Breast epithelium (tissue), 4 donors: ENCODE measurements around the gene ATRNL1. TPM values are rescaled to one million over a fixed set of nuclear protein-coding genes. Genes with fewer than 3 reads are reported as not detected.

Source experiments
- DNase-seq, 2 donors: peaks; one replicate each; pipeline ENCODE4 v3.0.0-alpha.2; 2019; ENCODE audit warnings: low spot score in 2 of 2
- H3K27ac ChIP-seq, 2 donors: fragments of 200-600 bp; sonication (generic) in 1 of 2; one replicate each; pipeline ENCODE4 v1.5.1; 2016 to 2019; ENCODE audit warnings: mild to moderate bottlenecking in 1 of 2
- H3K27me3 ChIP-seq, 2 donors: fragments of 200-600 bp; sonication (generic) in 1 of 2; one replicate each; pipeline versions ENCODE4 v1.5.1 to v1.6.0; 2017 to 2019; ENCODE audit warnings: control low read depth in 1 of 2, mild to moderate bottlenecking in 1 of 2
- H3K36me3 ChIP-seq: fragments of 200-600 bp; one replicate; pipeline ENCODE4 v1.5.1; 2019
- H3K4me1 ChIP-seq, 2 donors: fragments of 200-600 bp; sonication (generic); one replicate each; pipeline ENCODE4 v1.5.1; 2016 to 2019; ENCODE audit warnings: control low read depth in 1 of 2
- H3K4me3 ChIP-seq, 3 donors: fragments of 200-600 bp; sonication (generic); 1 replicate in 2 of 3; 2 replicates in 1 of 3; pipeline ENCODE4 v1.5.1; 2016 to 2019; ENCODE audit warnings: mild to moderate bottlenecking in 3 of 3, moderate library complexity in 2 of 3
- H3K9me3 ChIP-seq, 2 donors: fragments of 200-600 bp; sonication (generic) in 1 of 2; one replicate each; pipeline ENCODE4 v1.5.1; 2016 to 2019; ENCODE audit warnings: control low read depth in 1 of 2
- CTCF ChIP-seq, 3 donors: fragments of 450-650 bp; IDR thresholded peaks; one replicate each; pipeline ENCODE4 v1.5.1; 2016 to 2017; ENCODE audit warnings: antibody characterized with exemption in 3 of 3, mild to moderate bottlenecking in 3 of 3, moderate library complexity in 3 of 3
- POLR2A ChIP-seq: fragments of 450-650 bp; IDR thresholded peaks from one replicate; pipeline ENCODE4 v1.6.1; 2016; ENCODE audit warnings: antibody characterized with exemption, mild to moderate bottlenecking, moderate library complexity
- POLR2AphosphoS5 ChIP-seq, 3 donors: sonication (generic); formaldehyde crosslinking; IDR thresholded peaks; one replicate each; pipeline ENCODE4 v1.6.1; 2017; ENCODE audit warnings: antibody characterized with exemption in 3 of 3
- intact Hi-C: fragments of 100-400 bp; cut with DNase I; formaldehyde crosslinking; loops from one replicate; pipeline ENCODE4 v1.15.1; 2023; ENCODE audit warnings: low total_unique reads
- total RNA-seq, 3 donors: library from RNA; depleted of rRNA; stranded (reverse); fragments of >200 nt; gene quantifications; one replicate each; pipeline ENCODE4 v1.1.0, GENCODE V29; 2016

The ATRNL1 gene
- total RNA-seq, 3 donors from 2014 or later = 0.16 to 11.4 (median 2.9) TPM

DNA sequence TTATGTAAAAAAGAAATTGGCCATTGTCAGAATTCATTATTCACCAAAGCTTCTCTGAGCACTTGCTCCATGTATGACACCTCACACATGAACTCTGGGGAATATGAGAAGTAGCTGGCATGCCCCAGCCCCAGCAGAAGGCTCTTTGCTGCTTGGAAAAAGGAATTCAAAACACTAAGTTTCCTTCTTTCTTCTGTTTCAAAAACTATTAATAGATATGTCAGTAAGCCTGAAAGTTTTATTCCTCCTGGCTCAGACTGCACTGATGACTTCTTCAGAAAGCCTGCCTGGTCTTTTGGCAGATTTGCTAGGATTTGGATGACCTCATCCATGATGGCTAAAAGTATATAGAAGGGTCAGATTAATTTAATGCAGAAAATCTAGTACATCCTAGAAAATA is 668.9 kb downstream of the ATRNL1 start:
- H3K4me3 ChIP-seq = no peak overlapping the region
- intact Hi-C loops = no loop called here
- H3K9me3 ChIP-seq = no peaks in the 10 kb centered on the region
- DNase-seq = no peak
- H3K27me3 ChIP-seq = no peaks in the 10 kb centered on the region
- no peaks in the 10 kb centered on the region for H3K4me1 ChIP-seq
- no peaks in the 10 kb centered on the region for H3K36me3 ChIP-seq
- no peak overlapping the region for H3K27ac ChIP-seq
- no peak for TF ChIP-seq CTCF (IDR thresholded peaks at IDR 0.05)
- TF ChIP-seq POLR2A = no peak
- no peak for TF ChIP-seq POLR2AphosphoS5 (IDR thresholded peaks at IDR 0.05)

DNA sequence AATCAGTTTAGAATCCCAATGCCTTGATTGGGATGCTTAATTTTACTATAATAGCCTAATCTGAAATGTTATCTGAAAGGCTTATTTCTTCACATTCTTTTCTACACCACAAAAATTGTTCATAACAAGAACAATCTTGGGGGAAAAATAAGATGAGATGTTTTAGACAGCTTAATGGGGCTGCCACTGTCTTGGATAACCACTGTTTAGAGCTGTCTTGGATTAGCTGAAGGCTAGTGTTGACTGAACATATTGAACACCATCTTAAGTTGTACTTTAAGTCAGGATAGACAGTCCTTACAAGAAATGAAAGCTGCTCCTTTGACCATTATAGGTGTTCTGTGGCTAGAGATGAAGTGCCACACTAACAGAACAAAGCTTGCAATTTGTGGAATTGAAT is 678.6 kb downstream of the ATRNL1 start:
- H3K4me3 ChIP-seq = no peak overlapping the region
- no peak overlapping the region for H3K27ac ChIP-seq
- H3K27me3 ChIP-seq = no peaks in the 10 kb centered on the region
- no peak for DNase-seq
- intact Hi-C loops = no loop called here
- H3K4me1 ChIP-seq = no peaks in the 10 kb centered on the region
- TF ChIP-seq CTCF (IDR thresholded peaks at IDR 0.05) (no peak), POLR2A (no peak), POLR2AphosphoS5 (IDR thresholded peaks at IDR 0.05) (no peak)
- no peaks in the 10 kb centered on the region for H3K9me3 ChIP-seq
- H3K36me3 ChIP-seq = no peaks in the 10 kb centered on the region

- no peak overlapping the region for H3K4me3 ChIP-seq
- no peaks in the 10 kb centered on the region for H3K4me1 ChIP-seq
- intact Hi-C loops = no loop called here
- TF ChIP-seq POLR2AphosphoS5 (IDR thresholded peaks at IDR 0.05) = no peak
- no peak for TF ChIP-seq CTCF (IDR thresholded peaks at IDR 0.05)
- TF ChIP-seq POLR2A = no peak
- no peaks in the 10 kb centered on the region for H3K27me3 ChIP-seq
- no peaks in the 10 kb centered on the region for H3K36me3 ChIP-seq
- DNase-seq = no peak
- H3K27ac ChIP-seq = no peak overlapping the region
- H3K9me3 ChIP-seq = no peaks in the 10 kb centered on the region
Observed at GRCh38 chr10:115772606-115773005, 679.4 kb downstream of the ATRNL1 start.

GRCh38 chr10:115773832-115774231 is 680.7 kb downstream of the ATRNL1 start:
- intact Hi-C loops = no loop called here
- Histone ChIP-seq H3K36me3 (no peaks in the 10 kb centered on the region), H3K27me3 (no peaks in the 10 kb centered on the region), H3K4me1 (no peaks in the 10 kb centered on the region), H3K27ac (no peak overlapping the region), H3K9me3 (no peaks in the 10 kb centered on the region), H3K4me3 (no peak overlapping the region)
- DNase-seq = no peak
- no peak for TF ChIP-seq POLR2AphosphoS5 (IDR thresholded peaks at IDR 0.05)
- no peak for TF ChIP-seq CTCF (IDR thresholded peaks at IDR 0.05)
- no peak for TF ChIP-seq POLR2A

DNA sequence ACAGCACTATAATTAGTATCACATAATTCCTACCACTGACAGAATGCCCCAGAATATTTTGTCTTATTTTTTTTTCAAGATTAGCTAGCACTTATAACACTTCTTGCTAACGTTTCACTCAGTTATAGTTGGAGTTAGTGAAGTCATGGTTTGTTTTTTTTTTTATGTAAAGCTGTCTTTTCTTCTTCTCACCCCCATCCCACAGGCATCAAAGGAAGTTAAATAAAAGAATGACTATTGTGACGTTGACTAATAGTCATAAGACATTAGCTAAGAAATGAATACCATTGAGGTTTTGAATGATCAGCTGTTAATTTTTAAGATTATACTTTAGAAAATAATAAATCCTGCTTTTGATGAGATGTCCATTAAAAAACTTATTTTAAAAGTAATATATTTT is 681.6 kb downstream of the ATRNL1 start:
- no peaks in the 10 kb centered on the region for H3K36me3 ChIP-seq
- no peak for TF ChIP-seq POLR2A
- no peak for TF ChIP-seq CTCF (IDR thresholded peaks at IDR 0.05)
- no peaks in the 10 kb centered on the region for H3K27me3 ChIP-seq
- no peak for DNase-seq
- no peak overlapping the region for H3K27ac ChIP-seq
- no peaks in the 10 kb centered on the region for H3K9me3 ChIP-seq
- H3K4me1 ChIP-seq = no peaks in the 10 kb centered on the region
- H3K4me3 ChIP-seq = no peak overlapping the region
- intact Hi-C loops = no loop called here
